ENCODE measurements around the gene MRPL58.
A peak's percentile ranks its signal among the peaks of the same experiment; 100 is the strongest.
"Not testable (repeated sequence)": the region's sequence is repeated elsewhere in the genome, so short reads cannot be mapped to it uniquely, and the experiment has no call there.

Gene MRPL58

GRCh38 chr17:75019710-75020109 is 7.2 kb downstream of the MRPL58 start:
- Mint-ChIP-seq H3K27ac (no peak overlapping the region), H3K9me3 (no peaks in the 10 kb centered on the region), H3K4me1 (peaks cover 7% of the 10 kb centered on the region), H3K27me3 (no peaks in the 10 kb centered on the region), H3K36me3 (ENCODE audit: low read depth) (peaks cover 41% of the 10 kb centered on the region), H3K4me3 (no peak overlapping the region)
- no peak for ATAC-seq
- no peak for DNase-seq

GRCh38 chr17:75020331-75021110 is 8.1 kb downstream of the MRPL58 start:
- H3K27me3 Mint-ChIP-seq = no peaks in the 10 kb centered on the region
- H3K36me3 Mint-ChIP-seq (ENCODE audit: low read depth) = peaks cover 46% of the 10 kb centered on the region
- no peaks in the 10 kb centered on the region for H3K9me3 Mint-ChIP-seq
- no peak overlapping the region for H3K4me3 Mint-ChIP-seq
- ATAC-seq (no peak), DNase-seq (no peak)
- H3K27ac Mint-ChIP-seq = no peak overlapping the region
- H3K4me1 Mint-ChIP-seq = peaks cover 10% of the 10 kb centered on the region

- DNase-seq (peak; percentile 23), ATAC-seq (no peak)
- peak overlapping the region; percentile 42 for H3K27ac Mint-ChIP-seq
- H3K9me3 Mint-ChIP-seq = no peaks in the 10 kb centered on the region
- no peaks in the 10 kb centered on the region for H3K27me3 Mint-ChIP-seq
- peaks cover 11% of the 10 kb centered on the region for H3K4me1 Mint-ChIP-seq
- peak overlapping the region; percentile 21 for H3K4me3 Mint-ChIP-seq
- peaks cover 34% of the 10 kb centered on the region for H3K36me3 Mint-ChIP-seq (ENCODE audit: low read depth)
Observed at GRCh38 chr17:75024686-75025397, 12.4 kb downstream of the MRPL58 start.

- peak overlapping the region; percentile 42 for H3K27ac Mint-ChIP-seq
- H3K4me3 Mint-ChIP-seq = peak overlapping the region; percentile 21
- ATAC-seq, H3K9me3 Mint-ChIP-seq, DNase-seq, H3K27me3 Mint-ChIP-seq: not testable (repeated sequence)
- peaks cover 11% of the 10 kb centered on the region for H3K4me1 Mint-ChIP-seq
- H3K36me3 Mint-ChIP-seq (ENCODE audit: low read depth) = peaks cover 34% of the 10 kb centered on the region
Observed at GRCh38 chr17:75025398-75025734, 12.9 kb downstream of the MRPL58 start.

- peaks cover 15% of the 10 kb centered on the region for H3K4me1 Mint-ChIP-seq
- H3K27me3 Mint-ChIP-seq = not testable (repeated sequence)
Observed at GRCh38 chr17:75026650-75027049, 14.2 kb downstream of the MRPL58 start.

GRCh38 chr17:75030161-75030560 is 17.7 kb downstream of the MRPL58 start:
- H3K36me3 Mint-ChIP-seq (ENCODE audit: low read depth) = peaks cover 10% of the 10 kb centered on the region
- H3K4me3 Mint-ChIP-seq = no peak overlapping the region
- H3K9me3 Mint-ChIP-seq = peaks cover 4% of the 10 kb centered on the region
- H3K27me3 Mint-ChIP-seq = peaks cover 4% of the 10 kb centered on the region
- DNase-seq = no peak
- H3K4me1 Mint-ChIP-seq = peaks cover 39% of the 10 kb centered on the region
- H3K27ac Mint-ChIP-seq = no peak overlapping the region
- no peak for ATAC-seq

More at GRCh38 chr17:75026650-75027049, 14.2 kb downstream of the MRPL58 start:
- not testable (repeated sequence) for H3K9me3 Mint-ChIP-seq, H3K4me3 Mint-ChIP-seq, H3K27ac Mint-ChIP-seq, ATAC-seq, DNase-seq
- H3K36me3 Mint-ChIP-seq (ENCODE audit: low read depth) = peaks cover 25% of the 10 kb centered on the region

GRCh38 chr17:75031972-75032719 is 19.7 kb downstream of the MRPL58 start:
- Mint-ChIP-seq H3K27me3 (peaks cover 4% of the 10 kb centered on the region), H3K4me1 (peaks cover 52% of the 10 kb centered on the region), H3K9me3 (peaks cover 4% of the 10 kb centered on the region), H3K4me3 (peak overlapping the region; percentile 95), H3K27ac (peak overlapping the region; percentile 23), H3K36me3 (ENCODE audit: low read depth) (peaks cover 7% of the 10 kb centered on the region)
- no peak for ATAC-seq
- peak; percentile 64 for DNase-seq

- DNase-seq = no peak
- no peak overlapping the region for H3K27ac Mint-ChIP-seq
- no peak for ATAC-seq
- H3K4me3 Mint-ChIP-seq = peak overlapping the region; percentile 95
- peaks cover 4% of the 10 kb centered on the region for H3K9me3 Mint-ChIP-seq
- H3K27me3 Mint-ChIP-seq = peaks cover 4% of the 10 kb centered on the region
- H3K4me1 Mint-ChIP-seq = peaks cover 57% of the 10 kb centered on the region
- H3K36me3 Mint-ChIP-seq (ENCODE audit: low read depth) = peaks cover 7% of the 10 kb centered on the region
Observed at GRCh38 chr17:75032720-75033280, 20.3 kb downstream of the MRPL58 start.

GRCh38 chr17:75033346-75034235 is 21.1 kb downstream of the MRPL58 start:
- Mint-ChIP-seq H3K27me3 (peaks cover 4% of the 10 kb centered on the region), H3K4me1 (peaks cover 57% of the 10 kb centered on the region), H3K27ac (peak overlapping the region; percentile 99), H3K4me3 (peak overlapping the region; percentile 95), H3K36me3 (ENCODE audit: low read depth) (peaks cover 7% of the 10 kb centered on the region), H3K9me3 (peaks cover 4% of the 10 kb centered on the region)
- peak; percentile 97 for DNase-seq
- ATAC-seq = peak; percentile 55

GRCh38 chr17:75034236-75034908 is 21.9 kb downstream of the MRPL58 start:
- peak overlapping the region; percentile 99 for H3K27ac Mint-ChIP-seq
- peak overlapping the region; percentile 95 for H3K4me3 Mint-ChIP-seq
- peaks cover 4% of the 10 kb centered on the region for H3K27me3 Mint-ChIP-seq
- H3K4me1 Mint-ChIP-seq = peaks cover 61% of the 10 kb centered on the region
- ATAC-seq = peak; percentile 56
- peaks cover 11% of the 10 kb centered on the region for H3K36me3 Mint-ChIP-seq (ENCODE audit: low read depth)
- DNase-seq = peak; percentile 96
- H3K9me3 Mint-ChIP-seq = peaks cover 4% of the 10 kb centered on the region

- Mint-ChIP-seq H3K27me3 (peaks cover 4% of the 10 kb centered on the region), H3K4me1 (peaks cover 60% of the 10 kb centered on the region), H3K27ac (peak overlapping the region; percentile 85), H3K9me3 (no peaks in the 10 kb centered on the region), H3K4me3 (peak overlapping the region; percentile 68), H3K36me3 (ENCODE audit: low read depth) (peaks cover 18% of the 10 kb centered on the region)
- DNase-seq (peak; percentile 71), ATAC-seq (peak; percentile 52)
Observed at GRCh38 chr17:75036643-75037268, 24.3 kb downstream of the MRPL58 start.

GRCh38 chr17:75039238-75039637 is 26.8 kb downstream of the MRPL58 start:
- Mint-ChIP-seq H3K4me1 (peaks cover 38% of the 10 kb centered on the region), H3K36me3 (ENCODE audit: low read depth) (peaks cover 17% of the 10 kb centered on the region), H3K4me3 (no peak overlapping the region), H3K27ac (no peak overlapping the region), H3K9me3 (no peaks in the 10 kb centered on the region), H3K27me3 (peaks cover 2% of the 10 kb centered on the region)
- DNase-seq (no peak), ATAC-seq (no peak)
